GM21515 (cell line): ENCODE results near the gene FST.

ENCODE experiments used
- ATAC-seq: cut with Tn5 transposase; IDR thresholded peaks from one replicate; pipeline ENCODE4 v1.9.1; 2021; ENCODE audit not compliant: unreplicated experiment

FST gene

DNA sequence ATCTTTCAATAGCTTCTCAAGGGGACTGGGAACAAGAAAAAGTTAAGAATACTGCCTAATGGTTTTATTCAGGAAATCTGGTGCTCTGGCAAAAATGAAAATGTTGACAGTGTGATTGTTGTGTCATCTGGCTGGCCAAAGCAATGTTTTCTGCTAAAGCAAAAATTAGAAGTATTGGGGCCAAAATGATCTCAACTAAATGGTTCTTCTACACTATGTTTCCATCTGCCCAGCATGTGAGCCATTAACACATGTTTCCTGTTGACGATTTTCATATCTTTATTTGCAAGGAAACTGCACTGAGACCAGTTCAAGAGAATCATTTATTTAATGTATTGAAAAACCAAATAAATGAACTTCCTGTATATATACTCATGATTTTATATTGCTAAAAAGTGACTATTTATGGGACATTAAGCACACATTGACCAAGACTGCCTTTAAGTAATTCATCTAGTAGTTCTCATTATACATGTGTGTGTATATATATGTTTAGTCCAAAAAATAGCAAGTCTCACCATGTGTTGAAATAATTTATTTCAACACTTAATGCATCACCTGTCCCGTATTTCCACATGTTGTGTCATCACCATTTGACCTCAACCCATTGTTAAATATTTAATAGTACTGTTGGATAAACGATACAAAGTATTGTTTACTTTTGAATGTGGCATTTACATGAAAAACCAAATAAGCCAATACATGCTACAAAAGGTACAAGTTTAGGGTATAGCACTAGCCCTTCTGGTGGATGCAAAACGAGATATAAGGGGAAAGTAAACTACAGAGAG lies 7.5 kb upstream of the FST start:
- no peak for ATAC-seq

GRCh38 chr5:53473633-53474032 lies 6.8 kb upstream of the FST start:
- ATAC-seq, result no peak

DNA sequence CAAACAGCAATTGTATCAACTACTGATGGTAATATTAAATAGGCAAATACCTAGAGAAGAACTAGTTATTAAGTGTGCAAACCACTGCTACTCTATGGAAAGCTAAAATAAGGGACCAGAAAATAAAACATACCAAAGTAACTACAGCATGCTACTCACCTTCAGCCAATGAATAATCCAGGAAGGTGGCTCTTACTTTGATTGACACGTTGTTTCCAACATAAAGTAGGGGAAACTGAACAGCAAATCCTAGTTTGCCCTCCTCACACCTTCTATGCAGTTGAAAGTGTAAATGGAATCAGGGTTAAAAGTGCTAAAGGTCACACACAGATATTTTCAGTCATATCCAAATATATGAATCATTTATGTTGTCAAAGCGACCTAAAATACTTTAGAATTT lies 5.1 kb upstream of the FST start:
- no peak for ATAC-seq

DNA sequence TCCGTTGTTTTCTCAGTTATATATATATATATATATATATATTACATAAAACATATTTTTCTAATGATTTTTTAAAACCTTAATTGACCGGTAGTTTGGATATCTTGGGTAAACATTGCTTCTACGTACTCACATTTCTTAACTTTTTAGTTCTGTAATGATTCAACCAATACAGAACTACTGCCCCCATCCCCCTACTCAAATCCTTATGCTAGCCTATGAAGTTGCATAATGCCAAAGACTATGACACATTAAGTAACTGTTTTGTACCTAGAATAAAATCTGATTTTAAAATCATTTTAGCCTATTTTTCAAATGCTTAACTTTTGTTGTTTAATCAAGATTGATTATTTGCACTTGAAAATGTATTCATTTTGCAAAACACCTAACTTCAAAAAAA lies 4.4 kb upstream of the FST start:
- ATAC-seq, result no peak

DNA sequence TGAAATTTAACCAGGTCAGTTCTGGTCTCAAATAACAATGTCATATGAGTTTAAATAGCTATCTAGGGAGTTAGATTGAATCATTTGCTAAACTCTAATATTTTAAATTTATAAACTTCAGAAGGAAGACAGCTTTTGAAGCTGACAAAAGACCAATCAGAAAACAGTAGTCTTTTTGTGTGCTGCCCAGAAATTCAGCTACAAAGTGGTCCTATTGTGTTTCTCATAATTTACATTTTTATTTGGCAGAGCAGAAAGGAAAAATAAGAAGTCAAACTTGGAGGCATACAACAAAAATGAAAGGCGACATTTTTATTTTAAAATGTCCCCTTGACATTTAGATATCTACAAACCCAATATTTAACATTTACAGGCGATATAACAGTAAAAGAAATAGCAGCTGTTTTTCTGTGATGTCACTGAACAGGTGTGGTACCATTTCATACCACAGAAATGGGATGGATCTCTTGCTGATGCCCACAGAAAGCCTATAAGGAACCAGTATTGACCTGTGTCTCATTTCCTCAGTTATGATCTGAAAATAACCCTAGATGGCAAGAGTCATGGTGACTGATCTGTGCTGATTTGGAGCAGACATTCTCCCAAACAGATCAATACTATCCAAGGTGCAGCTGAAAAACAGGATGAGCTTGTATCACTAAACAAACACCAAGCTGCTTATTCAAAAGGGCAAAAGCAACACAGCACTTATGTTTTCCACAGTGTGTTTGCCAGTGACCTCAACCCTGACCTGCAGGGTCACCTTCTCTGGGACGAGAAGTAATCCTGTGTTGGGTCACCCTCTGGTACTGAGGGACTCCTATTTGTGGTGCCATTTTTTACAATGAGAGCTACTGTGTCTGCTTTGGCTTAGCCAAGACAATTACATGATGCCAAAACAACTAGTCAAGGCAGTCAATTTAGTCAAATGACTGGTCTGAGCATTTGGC lies 3.6 kb upstream of the FST start:
- ATAC-seq, result no peak

DNA sequence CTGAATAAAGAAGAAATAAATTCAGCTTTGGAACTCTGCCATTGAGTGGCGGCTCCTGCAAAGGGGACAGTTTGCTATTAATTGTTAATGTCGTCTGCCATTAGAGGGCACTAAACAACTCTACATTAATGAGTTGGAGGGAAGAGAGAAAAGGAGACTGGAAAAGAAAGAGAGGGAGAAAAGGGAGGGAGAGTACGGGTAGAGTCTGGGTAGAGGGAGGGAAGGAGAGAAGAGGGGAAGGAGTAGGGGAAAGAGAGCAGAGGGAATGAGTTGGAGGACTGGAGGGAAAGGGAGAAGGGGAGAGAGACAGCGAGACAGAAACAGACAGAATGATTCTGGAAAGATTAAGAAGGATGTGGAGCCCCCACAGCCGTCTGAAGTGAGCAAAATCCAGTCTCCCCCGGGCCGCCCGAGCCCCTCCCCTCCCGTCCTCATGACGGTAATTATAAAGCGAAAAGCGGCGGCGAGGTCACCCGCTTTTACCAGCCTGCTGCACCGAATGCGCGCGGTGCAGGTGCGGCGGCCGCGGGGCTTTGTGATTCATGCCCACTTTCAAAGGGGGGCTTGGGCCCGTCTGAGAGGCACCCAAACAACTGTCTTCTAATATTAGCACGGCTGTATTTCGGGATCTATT lies 1.9 kb upstream of the FST start:
- ATAC-seq, result peak; percentile 32

GRCh38 chr5:53479045-53479589 lies 1.3 kb upstream of the FST start:
- no peak for ATAC-seq

- no peak for ATAC-seq
Measured at GRCh38 chr5:53479590-53480415, 626 bp upstream of the FST start.

DNA sequence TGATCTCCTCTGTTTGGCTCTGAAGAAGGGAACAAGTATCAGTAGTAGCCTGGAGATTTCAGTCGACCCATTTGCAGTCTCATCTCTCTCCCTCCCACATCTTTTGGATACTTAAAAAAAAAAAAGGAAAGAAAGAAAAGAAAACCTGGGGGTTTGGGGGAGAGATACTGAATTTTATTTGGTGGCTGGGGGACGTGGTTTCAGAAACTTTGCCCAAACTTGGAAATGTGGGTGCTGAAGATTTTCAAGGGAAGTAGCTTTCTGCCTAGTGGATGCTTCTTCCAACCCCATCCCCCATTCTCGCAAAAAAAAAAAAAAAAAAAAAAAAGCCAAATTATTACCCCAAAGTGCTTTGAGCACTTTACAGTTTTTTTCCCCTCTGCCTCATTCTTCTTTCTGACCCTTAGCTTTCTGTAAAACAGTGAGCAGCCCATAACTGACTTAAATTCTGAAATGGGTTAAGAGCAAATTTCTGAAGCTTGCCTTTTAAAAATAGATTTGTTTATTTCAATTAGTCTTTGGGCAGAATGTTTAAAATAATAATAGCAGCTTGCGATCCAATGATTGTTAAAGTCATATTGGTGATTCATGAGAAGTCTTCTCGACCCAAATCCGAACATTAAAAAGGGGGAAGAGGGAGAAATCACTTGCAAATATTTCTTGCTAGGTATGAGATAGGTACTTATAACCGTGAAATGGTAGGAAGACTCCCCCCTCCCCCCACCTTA lies 894 bp downstream of the FST start:
- ATAC-seq, result no peak

DNA sequence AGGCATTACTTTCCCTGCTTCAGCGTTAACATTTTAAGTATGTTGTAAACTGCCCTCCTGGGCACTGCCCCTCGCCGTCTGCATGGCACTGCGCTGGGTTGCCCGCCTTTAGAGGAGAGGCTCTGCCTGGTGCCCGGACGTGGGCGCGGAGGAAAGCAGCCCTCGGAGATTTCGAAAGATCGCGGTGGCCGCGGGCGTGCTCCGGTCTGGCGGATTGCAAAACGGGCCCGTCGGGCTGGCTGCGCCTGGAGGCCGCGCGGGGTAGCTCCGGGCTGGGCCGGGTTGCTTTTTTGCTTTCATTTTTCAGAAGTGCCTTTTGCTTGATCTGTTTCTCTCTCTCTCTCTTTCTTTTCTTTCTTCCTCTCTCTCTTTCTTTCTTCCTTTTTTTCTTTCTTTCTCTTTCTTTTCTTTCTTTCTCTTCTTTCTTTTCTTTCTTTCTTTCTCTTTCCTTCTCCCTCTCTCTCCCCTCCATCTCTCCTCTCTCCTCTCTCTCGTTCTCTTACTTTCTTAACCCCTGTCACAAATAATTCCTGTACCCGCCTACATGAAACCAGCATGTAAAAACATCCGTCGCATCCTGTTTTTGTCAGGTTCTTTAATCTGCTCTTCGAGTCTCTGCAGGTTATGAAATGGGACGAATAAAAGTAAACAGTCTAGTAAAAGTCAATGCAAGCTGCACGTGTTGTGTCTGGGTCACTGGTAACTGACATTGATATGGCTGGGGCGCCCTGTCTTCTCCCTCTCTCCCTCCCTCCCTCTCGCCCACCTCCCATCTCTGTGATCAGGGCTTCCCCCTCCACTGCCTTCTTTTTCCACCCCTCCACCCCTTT lies 1.7 kb downstream of the FST start:
- peak; percentile 70 for ATAC-seq

GRCh38 chr5:53482717-53483638 lies 2.5 kb downstream of the FST start:
- ATAC-seq, result no peak

- no peak for ATAC-seq
Measured at GRCh38 chr5:53487436-53487835, 7.0 kb downstream of the FST start.

- no peak for ATAC-seq
Measured at GRCh38 chr5:53488195-53488722, 7.8 kb downstream of the FST start.

- ATAC-seq, result no peak
Measured at GRCh38 chr5:53490747-53491146, 10.3 kb downstream of the FST start.

- ATAC-seq, result no peak
Measured at GRCh38 chr5:53501054-53501453, 20.6 kb downstream of the FST start.

- ATAC-seq, result no peak
Measured at GRCh38 chr5:53503562-53504218, 23.3 kb downstream of the FST start.

- ATAC-seq, result no peak
Measured at GRCh38 chr5:53507013-53507412, 26.6 kb downstream of the FST start.
